ENCODE data around the gene OR10A5. TPM values are rescaled to one million over a fixed set of nuclear protein-coding genes. Genes with fewer than 3 reads are reported as not detected.

The OR10A5 gene
- total RNA-seq, 1 donor from 2014 or later = not detected

DNA sequence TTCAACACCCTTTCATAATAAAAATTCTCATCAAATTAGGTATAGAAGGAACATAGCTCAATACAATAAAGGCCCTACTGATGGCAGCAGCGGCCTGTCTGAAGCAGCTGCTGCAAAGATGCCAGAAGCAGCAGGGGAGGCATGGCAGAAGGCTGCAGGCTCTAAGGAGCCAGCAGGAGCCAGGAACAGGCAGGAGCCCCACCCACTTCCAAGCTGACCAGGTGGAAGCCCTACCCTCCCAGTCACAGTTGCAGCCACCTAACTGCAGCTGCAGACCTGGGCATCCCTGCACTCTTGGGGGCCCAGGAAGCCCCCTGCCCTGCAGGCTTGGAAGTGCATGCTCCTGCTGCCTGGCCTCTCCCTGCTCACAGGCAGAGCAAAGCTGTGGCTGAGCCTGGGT lies 27.8 kb upstream of the OR10A5 start:
- Mint-ChIP-seq H3K27ac (no peak overlapping the region), H3K4me3 (no peak overlapping the region), H3K27me3 (peaks cover 5% of the 10 kb centered on the region), H3K9me3 (peaks cover 6% of the 10 kb centered on the region), H3K36me3 (ENCODE audit: low read depth) (no peaks in the 10 kb centered on the region), H3K4me1 (no peaks in the 10 kb centered on the region)
- ChIA-PET POLR2A (no interaction called here), CTCF (no interaction called here)
- intact Hi-C loops (cut with micrococcal nuclease) = no loop called here
- TF ChIP-seq CTCF (IDR thresholded peaks at IDR 0.05) = no peak
- ATAC-seq (ENCODE audit: low read depth) (no peak), DNase-seq (no peak)

DNA sequence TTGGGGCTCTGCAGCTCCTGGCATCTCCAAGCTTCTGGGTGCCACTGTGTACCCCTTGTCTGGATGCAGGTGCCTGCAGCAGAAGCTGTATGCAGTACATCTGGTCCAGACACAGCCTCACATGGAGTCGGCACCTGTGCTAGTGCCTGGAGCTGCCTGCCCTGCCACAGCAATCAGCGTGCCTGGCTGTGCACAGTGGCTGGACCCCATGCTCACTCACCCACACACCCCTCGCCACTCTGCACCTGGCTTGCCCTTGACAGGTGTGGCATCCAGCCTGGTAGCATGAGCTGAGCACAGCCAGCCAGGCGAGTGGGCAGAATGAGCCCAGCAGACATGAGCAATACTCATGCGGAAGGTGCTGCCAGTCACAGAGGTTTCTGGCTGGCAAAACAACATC lies 26.5 kb upstream of the OR10A5 start:
- no peak overlapping the region for H3K27ac Mint-ChIP-seq

DNA sequence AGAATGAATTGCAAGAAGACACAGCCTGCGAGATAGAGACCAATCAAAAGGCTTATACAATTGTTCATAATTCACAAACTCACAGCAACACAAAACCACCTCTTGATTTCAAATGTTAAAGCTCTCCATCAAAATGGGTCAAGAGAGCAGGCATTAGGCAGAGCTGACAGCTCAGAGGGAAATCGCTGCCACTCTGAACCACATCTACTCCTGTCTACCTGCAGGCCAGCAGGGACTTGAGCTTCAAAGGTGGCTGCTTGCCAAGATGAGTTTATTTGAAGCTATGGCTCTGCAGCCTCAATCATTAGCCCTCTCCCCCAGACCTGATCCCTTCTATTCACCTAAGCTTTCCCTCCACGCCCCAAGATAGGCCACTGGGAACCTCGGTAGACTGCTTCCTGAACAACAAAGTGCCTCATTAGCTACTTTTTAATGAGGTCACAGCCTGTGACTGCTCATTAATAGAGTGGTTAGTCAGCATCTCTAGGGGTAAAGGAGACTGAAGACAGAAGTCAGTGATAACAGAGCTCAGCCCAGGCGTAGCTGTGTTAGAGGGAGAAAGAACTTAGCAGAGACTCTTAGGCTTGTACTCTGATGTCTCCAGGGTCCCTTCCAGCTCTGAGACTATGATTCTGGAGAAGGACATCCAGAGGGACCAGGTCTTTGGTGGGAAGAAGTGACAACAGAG lies 21.2 kb upstream of the OR10A5 start:
- Mint-ChIP-seq H3K4me3 (no peak overlapping the region), H3K36me3 (ENCODE audit: low read depth) (no peaks in the 10 kb centered on the region), H3K27me3 (peaks cover 3% of the 10 kb centered on the region), H3K27ac (no peak overlapping the region), H3K9me3 (peaks cover 6% of the 10 kb centered on the region), H3K4me1 (no peaks in the 10 kb centered on the region)
- TF ChIP-seq CTCF (IDR thresholded peaks at IDR 0.05) = no peak
- ATAC-seq (ENCODE audit: low read depth) (no peak), DNase-seq (no peak)
- ChIA-PET CTCF (interaction anchor here (0.6 to 1.1 kb wide), 2 partner anchors 13 to 65 kb away, joined by 3 read pairs; no protein-coding TSS in a partner anchor), POLR2A (interaction anchor here (0.6 to 0.7 kb wide), 2 partner anchors 38 to 104 kb away, joined by 3 to 4 read pairs; no protein-coding TSS in a partner anchor)
- intact Hi-C loops (cut with micrococcal nuclease) = no loop called here

More for the DNA sequence above, 26.5 kb upstream of the OR10A5 start:
- intact Hi-C loops (cut with micrococcal nuclease) = no loop called here
- ATAC-seq (ENCODE audit: low read depth) (no peak), DNase-seq (no peak)
- Mint-ChIP-seq H3K4me3 (no peak overlapping the region), H3K9me3 (peaks cover 6% of the 10 kb centered on the region), H3K36me3 (ENCODE audit: low read depth) (no peaks in the 10 kb centered on the region), H3K27me3 (peaks cover 5% of the 10 kb centered on the region), H3K4me1 (no peaks in the 10 kb centered on the region)
- no peak for TF ChIP-seq CTCF (IDR thresholded peaks at IDR 0.05)
- POLR2A ChIA-PET = no interaction called here
- CTCF ChIA-PET = no interaction called here

GRCh38 chr11:6825231-6825744 lies 20.2 kb upstream of the OR10A5 start:
- H3K36me3 Mint-ChIP-seq (ENCODE audit: low read depth) = no peaks in the 10 kb centered on the region
- ChIA-PET POLR2A (interaction anchor here (0.6 kb wide), 1 partner anchor 105 kb away, joined by 3 read pairs; no protein-coding TSS in a partner anchor), CTCF (interaction anchor here (0.9 kb wide), 1 partner anchor 13 kb away, joined by 3 read pairs; no protein-coding TSS in a partner anchor)
- ATAC-seq (ENCODE audit: low read depth) = no peak
- intact Hi-C loops (cut with micrococcal nuclease) = no loop called here
- no peak for DNase-seq
- H3K4me3 Mint-ChIP-seq = no peak overlapping the region
- peaks cover 1% of the 10 kb centered on the region for H3K27me3 Mint-ChIP-seq
- no peaks in the 10 kb centered on the region for H3K4me1 Mint-ChIP-seq
- H3K9me3 Mint-ChIP-seq = peaks cover 1% of the 10 kb centered on the region
- no peak overlapping the region for H3K27ac Mint-ChIP-seq
- TF ChIP-seq CTCF (IDR thresholded peaks at IDR 0.05) = no peak

GRCh38 chr11:6828103-6828502 lies 17.4 kb upstream of the OR10A5 start:
- TF ChIP-seq CTCF (IDR thresholded peaks at IDR 0.05) = no peak
- no peak for ATAC-seq (ENCODE audit: low read depth)
- Mint-ChIP-seq H3K27me3 (no peaks in the 10 kb centered on the region), H3K4me3 (no peak overlapping the region), H3K9me3 (no peaks in the 10 kb centered on the region), H3K36me3 (ENCODE audit: low read depth) (no peaks in the 10 kb centered on the region), H3K27ac (no peak overlapping the region), H3K4me1 (peaks cover 12% of the 10 kb centered on the region)
- CTCF ChIA-PET = no interaction called here
- intact Hi-C loops (cut with micrococcal nuclease) = no loop called here
- DNase-seq = no peak
- POLR2A ChIA-PET = no interaction called here

Measured in activated B cell treated with CpG ODN at 0.5 μM for 24 hours (primary cell).